GM19372 (cell line): ENCODE measurements around the gene COX11.

ENCODE experiments used
- ATAC-seq: cut with Tn5 transposase; IDR thresholded peaks from one replicate; pipeline ENCODE4 v1.9.1; 2021; ENCODE audit warnings: mild to moderate bottlenecking, low read depth, moderate library complexity; ENCODE audit not compliant: unreplicated experiment

The COX11 gene

GRCh38 chr17:54969658-54970572, 1.5 kb upstream of the COX11 start:
- no peak for ATAC-seq

GRCh38 chr17:54968988-54969332, 506 bp upstream of the COX11 start:
- ATAC-seq = peak; percentile 30

- peak; percentile 24 for ATAC-seq
Measured at GRCh38 chr17:54967621-54968261, 713 bp downstream of the COX11 start.

GRCh38 chr17:54956791-54957190, 11.7 kb downstream of the COX11 start:
- ATAC-seq = no peak

GRCh38 chr17:54951286-54951685, 17.2 kb downstream of the COX11 start:
- no peak for ATAC-seq

- ATAC-seq = no peak
Measured at GRCh38 chr17:54950116-54950515, 18.3 kb downstream of the COX11 start.

- ATAC-seq = no peak
Measured at GRCh38 chr17:54948380-54948779, 20.1 kb downstream of the COX11 start.

GRCh38 chr17:54947396-54947795, 21.1 kb downstream of the COX11 start:
- no peak for ATAC-seq

- no peak for ATAC-seq
Measured at GRCh38 chr17:54945671-54946070, 22.8 kb downstream of the COX11 start.

GRCh38 chr17:54945231-54945630, 23.2 kb downstream of the COX11 start:
- no peak for ATAC-seq

- no peak for ATAC-seq
Measured at GRCh38 chr17:54944796-54945195, 23.7 kb downstream of the COX11 start.

- ATAC-seq = no peak
Measured at GRCh38 chr17:54941285-54941684, 27.2 kb downstream of the COX11 start.

- ATAC-seq = no peak
Measured at GRCh38 chr17:54937426-54937825, 31.0 kb downstream of the COX11 start.

GRCh38 chr17:54937018-54937417, 31.4 kb downstream of the COX11 start:
- no peak for ATAC-seq

- ATAC-seq = no peak
Measured at GRCh38 chr17:54935471-54935870, 33.0 kb downstream of the COX11 start.

- no peak for ATAC-seq
Measured at GRCh38 chr17:54933921-54934320, 34.5 kb downstream of the COX11 start.

- ATAC-seq = no peak
Measured at GRCh38 chr17:54932711-54933110, 35.7 kb downstream of the COX11 start.

GRCh38 chr17:54927525-54927924, 40.9 kb downstream of the COX11 start:
- ATAC-seq = no peak

- no peak for ATAC-seq
Measured at GRCh38 chr17:54924405-54924804, 44.0 kb downstream of the COX11 start.

- no peak for ATAC-seq
Measured at GRCh38 chr17:54920819-54921218, 47.6 kb downstream of the COX11 start.

GRCh38 chr17:54919425-54919824, 49.0 kb downstream of the COX11 start:
- ATAC-seq = no peak

- ATAC-seq = no peak
Measured at GRCh38 chr17:54916721-54917120, 51.7 kb downstream of the COX11 start.
